NCI-H2029 (cell line): ENCODE data around the gene PHOX2B.
"Not testable (repeated sequence)": the region's sequence is repeated elsewhere in the genome, so short reads cannot be mapped to it uniquely, and the experiment has no call there.

ENCODE experiments used
- DNase-seq: peaks from one replicate; lab custom pipeline; 2025; lab: John Stamatoyannopoulos, UW

The PHOX2B gene

GRCh38 chr4:41711654-41712053, 36.9 kb downstream of the PHOX2B start:
- DNase-seq, result not testable (repeated sequence)

- DNase-seq, result no peak
Observed at GRCh38 chr4:41709844-41710481, 38.6 kb downstream of the PHOX2B start.

GRCh38 chr4:41703785-41704184, 44.7 kb downstream of the PHOX2B start:
- DNase-seq, result no peak

- no peak for DNase-seq
Observed at GRCh38 chr4:41702770-41703169, 45.8 kb downstream of the PHOX2B start.

- DNase-seq, result no peak
Observed at GRCh38 chr4:41701983-41702382, 46.5 kb downstream of the PHOX2B start.

- DNase-seq, result no peak
Observed at GRCh38 chr4:41696763-41697162, 51.8 kb downstream of the PHOX2B start.

- DNase-seq, result no peak
Observed at GRCh38 chr4:41696131-41696530, 52.4 kb downstream of the PHOX2B start.
